Trophoblast cell (in vitro differentiated cells and primary cell): ENCODE data around the gene STXBP6.

Source experiments
- DNase-seq, 2 donors: peaks; one replicate each; pipeline ENCODE4 v3.0.0-alpha.2; 2016
- H2AFZ ChIP-seq: 2 replicates; pipeline ENCODE4 v1.6.1; 2013; ENCODE audit warnings: low read length, moderate library complexity, mild to moderate bottlenecking; ENCODE audit not compliant: insufficient read depth, poor library complexity
- H2AK5ac ChIP-seq: 2 replicates; pipeline ENCODE4 v1.6.1; 2013; ENCODE audit warnings: mild to moderate bottlenecking, low read length
- H2BK120ac ChIP-seq: 2 replicates; pipeline ENCODE4 v1.6.1; 2013; ENCODE audit warnings: low read length, mild to moderate bottlenecking, moderate library complexity; ENCODE audit not compliant: insufficient read depth, poor library complexity
- H2BK12ac ChIP-seq: 2 replicates; pipeline ENCODE4 v1.6.1; 2013; ENCODE audit warnings: mild to moderate bottlenecking, low read length, moderate library complexity
- H2BK5ac ChIP-seq: 2 replicates; pipeline ENCODE4 v1.6.1; 2013; ENCODE audit warnings: low read length, low read depth, moderate library complexity, mild to moderate bottlenecking; ENCODE audit not compliant: poor library complexity
- H3K14ac ChIP-seq: 2 replicates; pipeline ENCODE4 v1.6.1; 2013; ENCODE audit warnings: mild to moderate bottlenecking, low read length
- H3K18ac ChIP-seq: 2 replicates; pipeline ENCODE4 v1.6.1; 2013; ENCODE audit warnings: mild to moderate bottlenecking, low read length
- H3K23ac ChIP-seq: 2 replicates; pipeline ENCODE4 v1.6.1; 2013; ENCODE audit warnings: low read length
- H3K27ac ChIP-seq: 2 replicates; pipeline ENCODE4 v1.5.1; 2013; ENCODE audit warnings: low read depth, mild to moderate bottlenecking, inconsistent platforms, low read length, moderate library complexity
- H3K27me3 ChIP-seq: 2 replicates; pipeline ENCODE4 v1.6.1; 2013; ENCODE audit warnings: inconsistent platforms, mild to moderate bottlenecking, low read length, moderate library complexity; ENCODE audit not compliant: insufficient read depth
- H3K36me3 ChIP-seq, 2 experiments: 1 replicate in 1 of 2; 2 replicates in 1 of 2; pipeline ENCODE4 v1.6.1; 2013; ENCODE audit warnings: low read length in 2 of 2, mild to moderate bottlenecking in 2 of 2, moderate library complexity in 1 of 2; ENCODE audit not compliant: insufficient read depth in 2 of 2, control insufficient read depth in 1 of 2
- H3K4ac ChIP-seq: 2 replicates; pipeline ENCODE4 v1.6.1; 2013; ENCODE audit warnings: low read depth, mild to moderate bottlenecking, low read length, moderate library complexity
- H3K4me1 ChIP-seq, 2 experiments: 1 replicate in 1 of 2; 2 replicates in 1 of 2; pipeline ENCODE4 v1.6.1; 2013; ENCODE audit warnings: low read length in 2 of 2, mild to moderate bottlenecking in 2 of 2, moderate library complexity in 1 of 2; ENCODE audit not compliant: insufficient read depth in 2 of 2, control insufficient read depth in 1 of 2
- H3K4me2 ChIP-seq: 2 replicates; pipeline ENCODE4 v1.6.1; 2013; ENCODE audit warnings: inconsistent platforms, mild to moderate bottlenecking, low read length, moderate library complexity
- H3K4me3 ChIP-seq: 2 replicates; pipeline ENCODE4 v1.5.1; 2013; ENCODE audit warnings: mild to moderate bottlenecking, low read depth, low read length, inconsistent platforms
- H3K79me1 ChIP-seq: one replicate; pipeline ENCODE4 v1.6.1; 2013; ENCODE audit warnings: low read length
- H3K79me2 ChIP-seq: 2 replicates; pipeline ENCODE4 v1.6.1; 2013; ENCODE audit warnings: low read length, mild to moderate bottlenecking; ENCODE audit not compliant: control insufficient read depth, insufficient read depth, poor library complexity
- H3K9ac ChIP-seq: 2 replicates; pipeline ENCODE4 v1.6.1; 2013; ENCODE audit warnings: mild to moderate bottlenecking, low read length
- H3K9me3 ChIP-seq: 2 replicates; pipeline ENCODE4 v1.6.1; 2013; ENCODE audit warnings: low read depth, mild to moderate bottlenecking, control low read depth, inconsistent platforms, low read length; ENCODE audit not compliant: insufficient read depth
- H4K12ac ChIP-seq: 2 replicates; pipeline ENCODE4 v1.6.1; 2013; ENCODE audit warnings: low read depth, mild to moderate bottlenecking, low read length, moderate library complexity
- H4K8ac ChIP-seq: 2 replicates; pipeline ENCODE4 v1.6.1; 2013; ENCODE audit warnings: low read depth, mild to moderate bottlenecking, low read length, moderate library complexity
- H4K91ac ChIP-seq: one replicate; pipeline ENCODE4 v1.6.1; 2013; ENCODE audit warnings: low read depth, mild to moderate bottlenecking, low read length, moderate library complexity
- WGBS: extraction: QIAGEN DNeasy Blood & Tissue Kit; methylation state at CpG from one replicate; pipeline ENCODE4 v1.1.7; 2013; ENCODE audit warnings: missing lambda C conversion rate; ENCODE audit not compliant: insufficient read length, insufficient coverage; ENCODE audit errors: extremely low coverage; 5-methylcytosine and 5-hydroxymethylcytosine counted together

The STXBP6 gene

DNA sequence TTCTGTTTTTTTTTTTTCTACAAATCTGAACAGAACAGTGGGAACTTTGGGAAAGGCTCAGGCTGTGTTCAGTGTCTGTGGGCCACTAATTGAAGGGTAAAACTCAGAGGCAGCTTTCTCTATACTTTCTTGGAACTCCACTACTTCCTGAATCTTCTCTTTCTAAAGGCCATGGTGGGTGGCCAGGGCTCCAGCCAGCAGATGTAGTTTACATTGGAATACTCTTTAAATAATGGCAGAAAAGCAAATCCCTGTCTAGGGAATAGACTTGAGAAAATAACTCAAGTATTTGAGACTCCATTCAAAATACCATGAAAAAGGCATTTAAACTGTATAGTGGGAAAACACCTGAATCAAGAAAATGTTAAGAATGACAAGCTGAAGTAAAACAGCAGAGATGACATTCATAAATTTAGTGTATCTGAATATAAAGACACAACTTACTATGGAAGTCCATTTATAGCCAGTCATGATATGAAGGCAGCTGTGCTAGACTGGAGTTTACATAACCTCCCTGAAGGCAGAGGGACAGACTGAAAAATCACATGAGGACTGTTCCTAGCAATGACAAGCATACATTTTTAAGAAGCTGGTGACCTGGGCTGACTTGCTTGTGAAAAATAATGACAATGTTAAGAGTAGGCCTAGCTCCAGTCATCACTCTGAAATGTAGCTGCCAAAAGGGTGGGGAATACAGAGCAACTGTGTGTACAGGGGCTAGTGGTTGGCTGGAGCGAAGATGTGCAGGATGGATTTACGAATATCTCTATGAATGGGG is 168.6 kb downstream of the STXBP6 start:
- Histone ChIP-seq H3K4me3 (no peak overlapping the region), H4K12ac (no peak overlapping the region), H2BK12ac (no peak overlapping the region), H3K79me1 (no peaks in the 10 kb centered on the region), H2AK5ac (no peak overlapping the region), H2BK120ac (no peak overlapping the region), H3K14ac (no peak overlapping the region), H3K79me2 (no peaks in the 10 kb centered on the region), H4K91ac (no peak overlapping the region), H2AFZ (no peak overlapping the region), H3K27ac (no peak overlapping the region), H3K9ac (no peak overlapping the region), H3K18ac (no peak overlapping the region), H3K23ac (no peak overlapping the region), H3K4ac (no peak overlapping the region), H3K4me2 (no peak overlapping the region), H4K8ac (no peak overlapping the region), H3K27me3 (no peaks in the 10 kb centered on the region), H3K4me1 (no peaks in the 10 kb centered on the region), H2BK5ac (no peak overlapping the region), H3K36me3 (no peaks in the 10 kb centered on the region), H3K9me3 (no peaks in the 10 kb centered on the region)
- WGBS, result no CpG with 5 or more reads among the region's 2 CpGs
- no peak for DNase-seq

DNA sequence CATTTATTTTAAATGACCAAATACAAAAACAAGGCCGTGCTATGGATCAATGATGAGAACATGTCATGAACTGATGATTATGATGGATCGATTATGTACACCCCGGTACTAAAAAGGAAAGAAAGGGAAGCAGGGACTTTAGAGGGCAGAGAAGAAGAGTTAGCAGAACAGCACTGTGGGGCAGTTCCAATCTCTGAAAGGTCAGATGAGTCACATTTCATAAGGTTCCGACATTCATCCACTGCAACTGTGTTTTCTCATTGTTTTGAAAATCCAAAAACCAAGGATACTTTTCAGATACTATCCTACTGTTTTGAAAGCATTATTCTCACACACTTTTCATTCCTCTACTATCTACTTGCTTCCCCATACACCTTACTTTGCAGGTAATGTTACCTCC is 169.3 kb downstream of the STXBP6 start:
- no peaks in the 10 kb centered on the region for H3K36me3 ChIP-seq
- no peak overlapping the region for H3K23ac ChIP-seq
- H4K91ac ChIP-seq, result no peak overlapping the region
- no peak overlapping the region for H2AFZ ChIP-seq
- no peaks in the 10 kb centered on the region for H3K79me1 ChIP-seq
- H3K4me3 ChIP-seq, result no peak overlapping the region
- H3K27ac ChIP-seq, result no peak overlapping the region
- H3K14ac ChIP-seq, result no peak overlapping the region
- no peaks in the 10 kb centered on the region for H3K9me3 ChIP-seq
- H3K4me2 ChIP-seq, result no peak overlapping the region
- no peaks in the 10 kb centered on the region for H3K27me3 ChIP-seq
- H2BK120ac ChIP-seq, result no peak overlapping the region
- DNase-seq, result no peak
- no peaks in the 10 kb centered on the region for H3K79me2 ChIP-seq
- no peak overlapping the region for H2AK5ac ChIP-seq
- no peak overlapping the region for H2BK12ac ChIP-seq
- H3K4me1 ChIP-seq, result no peaks in the 10 kb centered on the region
- no peak overlapping the region for H3K4ac ChIP-seq
- H3K9ac ChIP-seq, result no peak overlapping the region
- H4K8ac ChIP-seq, result no peak overlapping the region
- H4K12ac ChIP-seq, result no peak overlapping the region
- no peak overlapping the region for H2BK5ac ChIP-seq
- no CpG with 5 or more reads among the region's 4 CpGs for WGBS
- H3K18ac ChIP-seq, result no peak overlapping the region

DNA sequence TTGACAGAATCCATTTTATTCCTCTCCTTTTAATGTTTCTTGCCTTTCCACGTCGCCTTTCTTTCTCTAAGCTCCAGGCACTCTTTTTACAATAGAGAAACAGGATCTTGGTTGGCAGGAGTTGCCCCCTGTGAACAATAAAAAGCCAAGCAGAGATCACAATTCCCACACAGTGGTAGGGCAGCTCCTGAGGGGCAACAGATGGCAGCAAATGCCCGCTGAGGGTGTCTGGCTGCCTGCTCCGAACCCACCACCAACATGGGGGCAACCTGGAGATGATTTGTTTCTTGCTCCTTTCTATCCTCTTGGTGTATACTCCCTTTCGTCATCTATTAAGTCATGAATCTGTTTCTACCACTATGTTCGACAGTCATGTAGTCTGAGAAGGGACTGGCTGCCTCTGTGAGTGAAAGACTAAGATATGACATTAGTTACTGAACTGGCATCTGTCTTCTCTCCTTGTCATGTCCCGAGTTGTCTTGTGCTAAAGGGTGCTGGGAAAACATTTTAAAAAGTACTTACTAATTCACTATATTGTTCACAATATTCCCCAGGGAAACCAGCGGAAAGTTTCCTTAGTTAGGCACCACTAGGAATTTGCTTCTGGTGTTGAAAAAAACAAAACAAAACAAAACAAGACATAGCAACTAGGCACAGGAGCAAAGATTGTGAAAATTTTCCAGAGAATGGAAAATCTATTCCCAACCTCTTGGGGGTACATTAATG is 170.1 kb downstream of the STXBP6 start:
- Histone ChIP-seq H2BK5ac (no peak overlapping the region), H3K9me3 (no peaks in the 10 kb centered on the region), H2AFZ (no peak overlapping the region), H3K4me1 (no peaks in the 10 kb centered on the region), H3K9ac (no peak overlapping the region), H4K8ac (no peak overlapping the region), H3K4me3 (no peak overlapping the region), H3K14ac (no peak overlapping the region), H4K91ac (no peak overlapping the region), H3K36me3 (no peaks in the 10 kb centered on the region), H3K23ac (no peak overlapping the region), H2AK5ac (no peak overlapping the region), H2BK120ac (no peak overlapping the region), H3K18ac (no peak overlapping the region), H3K4ac (no peak overlapping the region), H3K79me1 (no peaks in the 10 kb centered on the region), H4K12ac (no peak overlapping the region), H3K79me2 (no peaks in the 10 kb centered on the region), H3K27me3 (no peaks in the 10 kb centered on the region), H2BK12ac (no peak overlapping the region), H3K4me2 (no peak overlapping the region), H3K27ac (no peak overlapping the region)
- no peak for DNase-seq
- no CpG with 5 or more reads among the region's 8 CpGs for WGBS

DNA sequence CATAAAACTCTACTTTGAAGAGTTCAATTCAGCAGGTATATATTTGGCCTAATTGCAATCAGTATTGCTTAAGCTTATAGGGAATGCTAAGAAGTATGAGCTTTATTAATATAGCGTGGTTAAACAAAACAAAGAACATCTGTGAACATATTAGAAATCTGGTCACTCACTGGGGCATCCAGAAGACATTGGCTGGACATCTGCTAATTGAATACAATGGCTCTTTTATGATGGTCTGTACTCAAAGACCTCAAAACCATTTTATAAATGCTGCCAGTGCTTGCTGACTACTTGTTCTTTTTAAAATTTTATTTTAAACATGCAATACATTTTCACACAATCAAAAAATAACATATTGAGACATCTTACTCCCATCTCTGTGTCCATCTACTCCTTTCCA is 173.0 kb downstream of the STXBP6 start:
- Histone ChIP-seq H3K4me3 (no peak overlapping the region), H3K9ac (no peak overlapping the region), H3K27me3 (no peaks in the 10 kb centered on the region), H3K4me1 (no peaks in the 10 kb centered on the region), H3K79me1 (no peaks in the 10 kb centered on the region), H3K23ac (no peak overlapping the region), H2BK12ac (no peak overlapping the region), H3K27ac (no peak overlapping the region), H3K36me3 (no peaks in the 10 kb centered on the region), H2BK5ac (no peak overlapping the region), H4K12ac (no peak overlapping the region), H2AFZ (no peak overlapping the region), H2BK120ac (no peak overlapping the region), H3K14ac (no peak overlapping the region), H4K91ac (no peak overlapping the region), H2AK5ac (no peak overlapping the region), H4K8ac (no peak overlapping the region), H3K9me3 (no peaks in the 10 kb centered on the region), H3K4ac (no peak overlapping the region), H3K79me2 (no peaks in the 10 kb centered on the region), H3K4me2 (no peak overlapping the region), H3K18ac (no peak overlapping the region)
- no peak for DNase-seq
- no CpG with 5 or more reads among the region's 1 CpG for WGBS
